MCF 10A (cell line): ENCODE data around the gene ENTHD1. TPM values are rescaled to one million over a fixed set of nuclear protein-coding genes. Genes with fewer than 3 reads are reported as not detected.

Experiments
- BruUV-seq: library from RNA; stranded (reverse); fragments of 400-500 nt; replicated peaks from 2 replicates; lab custom pipeline; 2021; lab: Mats Ljungman, UMichigan
- CTCF ChIA-PET: fragments of 300-600 bp; sonication (Branson Sonifier 250); formaldehyde crosslinking; extraction: SDS; loops from one replicate; lab custom pipeline; 2021; ENCODE audit warnings: antibody characterized with exemption, inconsistent platforms; lab: Yijun Ruan, JAX
- POLR2A ChIA-PET: fragments of 300-600, 350-650 bp; sonication (Branson Sonifier 250); formaldehyde crosslinking; extraction: SDS; loops from one replicate; lab custom pipeline; 2020; ENCODE audit warnings: antibody characterized with exemption, inconsistent platforms; lab: Yijun Ruan, JAX
- DNase-seq: peaks from one replicate; pipeline ENCODE4 v3.0.0-alpha.2; 2018; ENCODE audit not compliant: unreplicated experiment
- H3K27ac Mint-ChIP-seq: one replicate; pipeline ENCODE4 v1.8.0; 2022; ENCODE audit warnings: mild to moderate bottlenecking, low read depth, mixed read lengths; ENCODE audit not compliant: unreplicated experiment
- H3K27me3 Mint-ChIP-seq: one replicate; pipeline ENCODE4 v1.8.0; 2022; ENCODE audit warnings: mixed read lengths; ENCODE audit not compliant: insufficient read depth, unreplicated experiment
- H3K36me3 Mint-ChIP-seq: one replicate; pipeline ENCODE4 v1.8.0; 2022; ENCODE audit warnings: mild to moderate bottlenecking, moderate library complexity, mixed read lengths; ENCODE audit not compliant: insufficient read depth, unreplicated experiment
- H3K4me1 Mint-ChIP-seq: one replicate; pipeline ENCODE4 v1.8.0; 2022; ENCODE audit warnings: mixed read lengths; ENCODE audit not compliant: insufficient read depth, unreplicated experiment
- H3K4me3 Mint-ChIP-seq: one replicate; pipeline ENCODE4 v1.8.0; 2022; ENCODE audit warnings: mild to moderate bottlenecking, moderate library complexity, mixed read lengths; ENCODE audit not compliant: unreplicated experiment
- H3K9me3 Mint-ChIP-seq: one replicate; pipeline ENCODE4 v1.8.0; 2022; ENCODE audit warnings: mixed read lengths; ENCODE audit not compliant: unreplicated experiment
- intact Hi-C: fragments of 100-400 bp; cut with micrococcal nuclease; formaldehyde crosslinking; loops from 2 replicates; pipeline ENCODE4 v1.14.1; 2022
- total RNA-seq: library from RNA; stranded (reverse); gene quantifications from 2 replicates; pipeline ENCODE4 v1.2.3, GENCODE V29; 2022
- TF ChIP-seq, protein P1 (sequence below): fragments of 200-600 bp; IDR thresholded peaks from one replicate; pipeline ENCODE4 v1.8.0; 2022; ENCODE audit warnings: antibody characterized with exemption, mild to moderate bottlenecking; ENCODE audit not compliant: unreplicated experiment

Gene ENTHD1
- total RNA-seq, 1 experiment from 2014 or later: not detected

- intact Hi-C loops: loop anchor here (2.0 to 10.0 kb wide), 3 partner anchors 89 to 411 kb away; partner anchors contain the start of gene ADSL
- no peak overlapping the region for H3K27ac Mint-ChIP-seq
- DNase-seq: no peak
- no TSS peak for BruUV-seq
- peaks cover 20% of the 10 kb centered on the region for H3K27me3 Mint-ChIP-seq
- CTCF ChIA-PET: interaction anchor here (0.6 to 1.3 kb wide), 6 partner anchors 9 to 590 kb away, joined by 3 to 5 read pairs (median 4); no protein-coding TSS in a partner anchor
- H3K9me3 Mint-ChIP-seq: no peaks in the 10 kb centered on the region
- TF ChIP-seq, protein P1, sequence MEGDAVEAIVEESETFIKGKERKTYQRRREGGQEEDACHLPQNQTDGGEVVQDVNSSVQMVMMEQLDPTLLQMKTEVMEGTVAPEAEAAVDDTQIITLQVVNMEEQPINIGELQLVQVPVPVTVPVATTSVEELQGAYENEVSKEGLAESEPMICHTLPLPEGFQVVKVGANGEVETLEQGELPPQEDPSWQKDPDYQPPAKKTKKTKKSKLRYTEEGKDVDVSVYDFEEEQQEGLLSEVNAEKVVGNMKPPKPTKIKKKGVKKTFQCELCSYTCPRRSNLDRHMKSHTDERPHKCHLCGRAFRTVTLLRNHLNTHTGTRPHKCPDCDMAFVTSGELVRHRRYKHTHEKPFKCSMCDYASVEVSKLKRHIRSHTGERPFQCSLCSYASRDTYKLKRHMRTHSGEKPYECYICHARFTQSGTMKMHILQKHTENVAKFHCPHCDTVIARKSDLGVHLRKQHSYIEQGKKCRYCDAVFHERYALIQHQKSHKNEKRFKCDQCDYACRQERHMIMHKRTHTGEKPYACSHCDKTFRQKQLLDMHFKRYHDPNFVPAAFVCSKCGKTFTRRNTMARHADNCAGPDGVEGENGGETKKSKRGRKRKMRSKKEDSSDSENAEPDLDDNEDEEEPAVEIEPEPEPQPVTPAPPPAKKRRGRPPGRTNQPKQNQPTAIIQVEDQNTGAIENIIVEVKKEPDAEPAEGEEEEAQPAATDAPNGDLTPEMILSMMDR: no peak
- no peaks in the 10 kb centered on the region for H3K4me1 Mint-ChIP-seq
- H3K4me3 Mint-ChIP-seq: no peak overlapping the region
- POLR2A ChIA-PET: no interaction called here
- no peaks in the 10 kb centered on the region for H3K36me3 Mint-ChIP-seq
Measured at GRCh38 chr22:39933741-39934140, 40.2 kb upstream of the ENTHD1 start.

DNA sequence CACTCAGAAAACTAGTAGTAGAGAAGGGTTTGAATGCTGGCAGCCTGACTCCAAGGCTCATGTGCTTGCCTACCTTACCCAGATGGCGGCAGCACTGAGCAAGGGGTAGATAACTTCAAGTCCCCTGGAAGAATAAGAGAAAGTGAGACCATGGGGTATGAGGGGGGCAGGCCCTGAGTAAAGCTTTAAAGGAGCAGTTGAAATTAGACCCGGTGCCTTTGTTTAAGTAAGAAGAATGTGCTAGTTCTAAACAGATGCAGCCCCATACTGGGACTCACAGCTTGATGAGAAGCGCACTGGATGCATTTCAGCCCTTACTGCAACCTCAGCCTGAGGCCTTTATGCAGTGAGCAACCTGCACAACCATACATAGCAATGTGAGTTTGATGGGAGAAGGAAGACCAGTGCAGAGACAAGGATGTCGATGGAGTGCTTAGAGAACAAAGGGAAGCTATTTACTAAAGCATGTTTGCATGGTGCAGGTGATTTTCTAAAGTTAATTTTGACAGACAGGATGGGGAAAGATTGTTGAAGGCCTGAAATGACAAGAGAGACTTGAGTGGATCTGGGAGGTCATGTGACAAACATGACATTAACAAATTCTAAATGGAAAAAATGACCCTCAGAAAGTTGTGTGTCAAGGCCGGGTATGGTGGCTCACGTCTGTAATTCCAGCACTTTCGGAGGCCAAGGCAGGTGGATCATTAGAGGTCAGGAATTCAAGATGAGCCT lies 39.5 kb upstream of the ENTHD1 start:
- peak; percentile 66 for DNase-seq
- ChIA-PET POLR2A (interaction anchor here (0.6 to 1.6 kb wide), 2 partner anchors 17 to 74 kb away, joined by 3 to 4 read pairs; no protein-coding TSS in a partner anchor), CTCF (interaction anchor here (0.6 to 1.4 kb wide), 8 partner anchors 16 to 589 kb away, joined by 3 to 5 read pairs (median 3); no protein-coding TSS in a partner anchor)

DNA sequence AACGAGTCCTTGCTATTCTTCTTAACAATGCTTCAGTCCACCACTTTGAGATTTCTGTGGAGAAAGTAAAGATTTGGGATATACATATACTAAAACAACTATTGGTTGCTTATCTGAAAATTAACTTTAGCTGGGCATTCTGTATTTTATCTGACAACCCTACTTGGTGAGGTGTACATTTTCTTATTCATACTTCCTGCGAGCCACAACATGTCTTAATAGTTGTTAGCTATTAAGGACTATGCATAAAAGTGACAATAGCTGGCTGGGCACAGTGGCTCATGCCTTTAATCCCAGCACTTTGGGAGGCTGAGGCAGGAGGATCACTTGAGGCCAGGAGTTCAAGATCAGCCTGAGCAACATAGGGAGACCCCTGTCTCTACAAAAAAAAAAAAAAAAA lies 38.6 kb upstream of the ENTHD1 start:
- Mint-ChIP-seq H3K36me3 (no peaks in the 10 kb centered on the region), H3K4me1 (no peaks in the 10 kb centered on the region), H3K9me3 (no peaks in the 10 kb centered on the region), H3K27me3 (peaks cover 20% of the 10 kb centered on the region), H3K4me3 (no peak overlapping the region), H3K27ac (no peak overlapping the region)
- CTCF ChIA-PET: interaction anchor here (0.6 to 1.4 kb wide), 4 partner anchors 17 to 92 kb away, joined by 3 read pairs; no protein-coding TSS in a partner anchor
- intact Hi-C loops: loop anchor here (2.0 to 10.0 kb wide), 3 partner anchors 91 to 413 kb away; partner anchors contain the start of gene ADSL
- POLR2A ChIA-PET: interaction anchor here (0.6 to 1.6 kb wide), 2 partner anchors 16 to 166 kb away, joined by 3 to 4 read pairs; no protein-coding TSS in a partner anchor
- no TSS peak for BruUV-seq
- TF ChIP-seq, protein P1: no peak
- DNase-seq: no peak

More for the DNA sequence above, 39.5 kb upstream of the ENTHD1 start:
- BruUV-seq: no TSS peak
- H3K9me3 Mint-ChIP-seq: no peaks in the 10 kb centered on the region
- H3K27me3 Mint-ChIP-seq: peaks cover 20% of the 10 kb centered on the region
- no peak overlapping the region for H3K4me3 Mint-ChIP-seq
- H3K27ac Mint-ChIP-seq: no peak overlapping the region
- TF ChIP-seq, protein P1: peak; percentile 76
- no peaks in the 10 kb centered on the region for H3K36me3 Mint-ChIP-seq
- H3K4me1 Mint-ChIP-seq: no peaks in the 10 kb centered on the region
- intact Hi-C loops: loop anchor here (2.0 to 10.0 kb wide), 3 partner anchors 90 to 412 kb away; partner anchors contain the start of gene ADSL

GRCh38 chr22:39931251-39931650 lies 37.7 kb upstream of the ENTHD1 start:
- H3K27ac Mint-ChIP-seq: no peak overlapping the region
- no TSS peak for BruUV-seq
- no peaks in the 10 kb centered on the region for H3K9me3 Mint-ChIP-seq
- no peaks in the 10 kb centered on the region for H3K4me1 Mint-ChIP-seq
- H3K36me3 Mint-ChIP-seq: no peaks in the 10 kb centered on the region
- DNase-seq: no peak
- ChIA-PET CTCF (interaction anchor here (0.5 kb wide), 1 partner anchor 48 kb away, joined by 3 read pairs; no protein-coding TSS in a partner anchor), POLR2A (no interaction called here)
- intact Hi-C loops: loop anchor here (10.0 kb wide), 2 partner anchors 306 to 414 kb away; partner anchors contain the start of gene ADSL
- no peak overlapping the region for H3K4me3 Mint-ChIP-seq
- TF ChIP-seq, protein P1: no peak
- peaks cover 13% of the 10 kb centered on the region for H3K27me3 Mint-ChIP-seq
